Measurements from ENCODE around the gene FUBP3.

DNA sequence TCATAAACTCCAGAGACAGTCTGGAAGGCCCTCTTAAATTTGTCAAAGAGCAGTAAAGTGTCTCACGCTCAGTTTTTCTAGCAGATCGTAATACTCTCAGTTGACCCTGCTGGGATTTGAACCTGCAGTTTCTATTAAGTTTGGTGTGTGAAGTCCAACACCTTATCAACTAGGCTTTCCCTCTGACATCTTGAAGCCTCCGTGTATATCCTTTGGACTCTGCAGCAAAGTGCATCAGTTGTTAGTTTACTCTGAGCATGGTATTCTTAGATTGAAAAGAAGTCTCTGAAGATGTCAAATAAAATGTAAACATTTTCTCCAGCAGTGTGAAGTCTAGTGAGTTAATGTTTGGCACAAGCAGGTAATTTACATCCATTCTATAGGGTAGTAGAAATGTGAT lies 2.4 kb downstream of the FUBP3 start:
- TF ChIP-seq POLR2A (IDR thresholded peaks at IDR 0.05), result no peak
- TF ChIP-seq, protein P1, sequence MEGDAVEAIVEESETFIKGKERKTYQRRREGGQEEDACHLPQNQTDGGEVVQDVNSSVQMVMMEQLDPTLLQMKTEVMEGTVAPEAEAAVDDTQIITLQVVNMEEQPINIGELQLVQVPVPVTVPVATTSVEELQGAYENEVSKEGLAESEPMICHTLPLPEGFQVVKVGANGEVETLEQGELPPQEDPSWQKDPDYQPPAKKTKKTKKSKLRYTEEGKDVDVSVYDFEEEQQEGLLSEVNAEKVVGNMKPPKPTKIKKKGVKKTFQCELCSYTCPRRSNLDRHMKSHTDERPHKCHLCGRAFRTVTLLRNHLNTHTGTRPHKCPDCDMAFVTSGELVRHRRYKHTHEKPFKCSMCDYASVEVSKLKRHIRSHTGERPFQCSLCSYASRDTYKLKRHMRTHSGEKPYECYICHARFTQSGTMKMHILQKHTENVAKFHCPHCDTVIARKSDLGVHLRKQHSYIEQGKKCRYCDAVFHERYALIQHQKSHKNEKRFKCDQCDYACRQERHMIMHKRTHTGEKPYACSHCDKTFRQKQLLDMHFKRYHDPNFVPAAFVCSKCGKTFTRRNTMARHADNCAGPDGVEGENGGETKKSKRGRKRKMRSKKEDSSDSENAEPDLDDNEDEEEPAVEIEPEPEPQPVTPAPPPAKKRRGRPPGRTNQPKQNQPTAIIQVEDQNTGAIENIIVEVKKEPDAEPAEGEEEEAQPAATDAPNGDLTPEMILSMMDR (IDR thresholded peaks at IDR 0.05 in 8 of 11, conservative IDR thresholded peaks at IDR 0.05 in 3 of 11), result no peak
